NT2/D1 (cell line): Measurements from ENCODE around the gene MYZAP.

Experiments
- SUZ12 ChIP-seq: IDR thresholded peaks from 2 replicates; pipeline ENCODE4 v1.6.1; 2011; ENCODE audit not compliant: insufficient read length, insufficient read depth; ENCODE audit errors: extremely low read depth
- YY1 ChIP-seq: IDR thresholded peaks from 2 replicates; pipeline ENCODE4 v1.6.1; 2011; ENCODE audit not compliant: insufficient read length, insufficient read depth

DNA sequence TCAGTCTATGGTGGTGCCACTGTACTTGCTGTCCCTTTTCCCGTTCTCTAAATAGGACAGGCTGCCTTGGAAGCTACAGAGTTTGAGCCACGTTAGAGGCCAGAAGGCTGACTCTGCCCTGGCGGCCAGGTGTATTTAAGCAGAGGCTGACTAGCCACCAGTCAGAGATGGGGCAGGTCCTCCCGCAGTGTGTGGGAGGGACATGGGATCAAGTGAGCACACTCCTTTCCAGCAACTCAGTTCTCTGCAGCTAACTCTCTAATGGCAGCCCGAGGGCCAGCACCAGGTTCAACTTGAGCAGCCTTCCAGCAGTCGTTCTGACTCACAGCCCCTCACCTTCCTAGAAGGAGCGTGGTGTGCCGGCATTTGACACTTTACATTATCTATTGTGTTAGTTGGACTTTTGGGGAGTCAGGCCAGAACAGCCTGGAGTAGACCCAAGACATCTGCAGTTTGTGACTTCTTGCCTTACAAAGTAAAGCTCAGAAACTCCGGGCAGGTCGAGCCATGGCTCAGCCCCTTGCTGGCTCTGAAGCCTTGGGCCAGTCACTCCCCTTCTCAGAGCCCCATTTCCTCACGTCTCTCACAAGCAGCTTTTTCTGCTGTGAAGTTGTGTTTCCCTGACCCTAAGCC, 46.7 kb upstream of the MYZAP start:
- TF ChIP-seq YY1 (no peak), SUZ12 (no peak)
